Measurements from ENCODE around the gene SSR1.
"Not testable (repeated sequence)": the region's sequence is repeated elsewhere in the genome, so short reads cannot be mapped to it uniquely, and the experiment has no call there.

SSR1 gene

GRCh38 chr6:7274525-7274924 is 38.5 kb downstream of the SSR1 start:
- DNase-seq = not testable (repeated sequence)

DNA sequence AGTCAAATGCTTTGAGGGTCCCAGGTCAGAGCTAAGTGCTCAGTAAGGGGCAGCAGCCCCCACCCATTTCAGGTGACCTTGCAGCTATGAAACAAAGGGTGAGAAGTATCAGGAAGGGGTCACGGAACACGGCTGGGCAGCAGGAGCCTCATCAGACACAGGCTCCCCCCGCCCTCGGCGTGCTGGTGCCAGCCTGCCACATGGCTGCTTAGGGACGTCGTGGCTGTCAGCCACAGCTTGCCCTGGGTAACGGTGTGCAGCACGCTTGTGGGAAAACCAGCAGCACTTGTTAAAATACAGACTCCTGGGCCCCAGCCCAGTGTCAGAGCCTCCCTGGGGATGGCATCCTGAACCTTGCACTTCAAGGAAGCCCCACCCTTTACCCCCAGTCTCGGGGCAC is 39.3 kb downstream of the SSR1 start:
- DNase-seq = no peak

DNA sequence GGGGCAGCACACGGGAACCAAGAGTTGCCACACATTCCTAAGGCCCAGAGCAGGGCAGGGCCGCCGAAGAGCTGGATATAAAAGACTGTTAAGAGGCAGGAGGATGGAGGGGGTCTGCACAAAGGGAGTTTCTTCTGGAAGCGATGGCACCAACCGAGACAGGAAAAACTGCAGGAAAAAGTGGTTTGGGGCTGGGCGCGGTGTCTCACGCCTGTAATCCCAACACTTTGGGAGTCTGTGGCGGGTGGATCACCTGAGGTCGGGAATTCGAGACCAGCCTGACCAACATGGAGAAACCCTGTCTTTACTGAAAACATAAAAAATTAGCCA is 41.8 kb downstream of the SSR1 start:
- DNase-seq = peak in 1 of 2 donors; percentile 38

GRCh38 chr6:7270320-7271204 is 42.4 kb downstream of the SSR1 start:
- no peak for DNase-seq

GRCh38 chr6:7269816-7270215 is 43.2 kb downstream of the SSR1 start:
- no peak for DNase-seq

- no peak for DNase-seq
Measured at GRCh38 chr6:7268816-7269555, 44.0 kb downstream of the SSR1 start.

GRCh38 chr6:7268362-7268761 is 44.6 kb downstream of the SSR1 start:
- DNase-seq = no peak

GRCh38 chr6:7267466-7268091 is 45.4 kb downstream of the SSR1 start:
- peak; percentile 61 to 68 for DNase-seq

DNA sequence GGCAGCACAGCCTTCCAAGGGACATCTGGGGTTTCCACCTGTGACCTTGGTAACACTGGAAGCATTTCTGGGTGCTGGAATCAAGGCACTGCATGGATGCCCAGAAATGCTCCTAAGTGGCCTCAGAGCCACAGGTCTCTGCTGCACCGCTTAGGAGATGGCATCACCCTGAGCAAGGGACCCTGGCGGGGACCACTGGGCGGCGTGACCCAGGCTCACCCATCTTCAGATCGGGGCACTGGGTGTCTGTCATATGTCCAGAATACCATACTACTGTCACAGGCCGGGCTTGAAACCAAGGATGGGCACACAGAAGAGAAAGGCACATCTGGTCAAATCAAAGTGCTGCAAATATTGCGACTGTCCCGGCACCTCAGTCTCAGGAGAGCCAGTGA is 45.9 kb downstream of the SSR1 start:
- DNase-seq = no peak

- not testable (repeated sequence) for DNase-seq
Measured at GRCh38 chr6:7265385-7265726, 47.6 kb downstream of the SSR1 start.

- no peak for DNase-seq
Measured at GRCh38 chr6:7264686-7265384, 48.2 kb downstream of the SSR1 start.

GRCh38 chr6:7264041-7264440 is 49.0 kb downstream of the SSR1 start:
- DNase-seq = no peak

DNA sequence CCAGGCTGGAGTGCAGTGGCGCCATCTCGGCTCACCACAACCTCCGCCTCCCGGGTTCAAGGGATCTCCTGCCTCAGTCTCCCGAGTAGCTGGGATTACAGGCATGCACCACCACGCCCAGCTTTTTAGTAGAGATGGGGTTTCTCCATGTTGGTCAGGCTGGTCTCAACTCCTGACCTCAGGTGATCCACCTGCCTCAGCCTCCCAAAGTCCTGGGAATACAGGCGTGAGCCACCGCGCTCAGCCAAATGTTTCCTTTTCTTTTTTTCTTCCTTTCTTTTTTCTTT is 49.5 kb downstream of the SSR1 start:
- DNase-seq = not testable (repeated sequence)

- peak; percentile 13 to 79 for DNase-seq
Measured at GRCh38 chr6:7262746-7263518, 50.1 kb downstream of the SSR1 start.

DNA sequence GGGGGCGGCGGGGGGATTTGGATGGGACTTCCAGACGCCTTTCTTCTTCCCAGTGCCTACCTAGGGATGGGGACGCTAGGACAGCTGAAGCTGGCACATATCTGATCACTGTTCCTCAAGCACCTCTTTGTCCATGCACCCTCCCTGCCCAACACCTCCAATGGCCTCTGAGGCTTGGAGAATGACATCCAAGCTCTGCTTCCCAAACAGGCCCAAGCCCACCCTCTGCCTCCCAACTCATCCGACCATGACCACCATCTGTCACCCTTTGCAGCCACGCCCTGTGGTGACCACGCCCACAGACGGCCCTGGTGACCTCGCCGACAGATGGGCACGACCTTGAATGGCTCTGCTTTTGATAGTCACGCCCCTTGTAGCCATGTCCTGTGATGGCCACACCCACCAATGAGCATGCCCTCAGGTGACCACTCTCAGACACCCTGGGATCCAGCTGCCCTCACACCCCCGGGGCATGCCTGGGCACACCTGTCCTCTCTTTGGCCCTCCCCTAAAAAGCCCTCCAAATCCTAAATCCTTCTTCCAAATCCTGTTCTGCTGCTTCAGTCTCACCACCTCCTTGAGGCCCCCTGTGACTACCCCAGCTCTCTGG is 51.0 kb downstream of the SSR1 start:
- peak; percentile 41 to 63 for DNase-seq

DNA sequence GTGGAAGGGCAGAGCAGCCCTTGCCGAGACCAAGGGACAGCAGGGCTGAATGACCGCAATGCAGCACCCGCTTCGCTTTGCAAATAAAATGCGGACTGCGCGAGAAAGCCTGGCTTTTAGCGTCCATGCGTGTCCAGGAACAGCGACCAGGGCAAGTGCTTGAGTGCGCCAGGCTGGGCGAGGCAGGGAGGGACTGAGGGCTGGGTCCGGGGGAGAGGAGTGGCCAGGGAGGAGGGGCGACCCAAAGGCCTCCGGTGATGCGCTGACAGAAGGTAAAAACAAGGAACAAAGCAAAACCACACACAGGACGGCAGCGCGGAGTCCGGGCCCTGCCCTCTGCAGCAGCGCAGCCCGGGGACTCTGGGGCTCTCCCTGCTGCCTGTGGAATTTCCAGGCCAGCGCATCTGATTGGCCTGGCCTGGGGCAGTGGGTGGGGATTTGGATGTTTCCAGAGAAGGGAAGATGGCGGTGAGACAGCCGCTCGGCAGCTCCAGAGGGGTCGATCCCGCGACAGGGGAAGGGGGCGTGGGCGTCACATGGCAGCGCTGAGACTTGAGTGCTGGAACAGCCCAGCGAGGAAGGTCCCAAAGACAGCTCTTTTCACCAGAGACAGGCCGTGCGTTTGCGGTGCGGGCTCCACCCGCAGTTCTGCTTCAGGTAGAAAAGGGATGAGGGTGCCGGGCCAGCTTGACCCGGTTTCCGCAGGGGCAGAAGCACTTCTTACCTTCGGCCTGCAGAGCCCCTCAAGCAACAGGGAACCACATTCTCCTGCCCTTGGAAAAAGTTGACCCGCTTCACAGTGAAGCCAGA is 51.8 kb downstream of the SSR1 start:
- peak; percentile 88 to 91 for DNase-seq

GRCh38 chr6:7260291-7261031 is 52.5 kb downstream of the SSR1 start:
- peak in 1 of 2 donors; percentile 43 for DNase-seq

GRCh38 chr6:7258231-7258763 is 54.7 kb downstream of the SSR1 start:
- no peak for DNase-seq

- DNase-seq = no peak
Measured at GRCh38 chr6:7257521-7258230, 55.3 kb downstream of the SSR1 start.

Data from inflammatory macrophage (primary cell).